K562 (cell line): ENCODE results near the gene LAMA3. TPM values are rescaled to one million over a fixed set of nuclear protein-coding genes. Genes with fewer than 3 reads are reported as not detected.

Experiments
- AFF1 ChIP-seq, 2 experiments: fragments of 450-650 bp; IDR thresholded peaks; 2 replicates each; pipeline ENCODE4 v1.6.1; 2018; ENCODE audit warnings: mild to moderate bottlenecking in 2 of 2, low read depth in 1 of 2; ENCODE audit not compliant: partially characterized antibody in 2 of 2
- BCL6 ChIP-seq: fragments of 250-450 bp; sonication (Bioruptor Pico); IDR thresholded peaks from 2 replicates; pipeline ENCODE4 v1.4.0; 2020
- ELK1 ChIP-seq: sonication (generic); formaldehyde crosslinking; IDR thresholded peaks from 2 replicates; pipeline ENCODE4 v1.8.1; 2022; ENCODE audit warnings: missing genetic modification reagents
- MIER1 ChIP-seq: fragments of 450-650 bp; IDR thresholded peaks from 2 replicates; pipeline ENCODE4 v1.6.1; 2016; ENCODE audit warnings: antibody characterized with exemption, mild to moderate bottlenecking, low read depth
- NCOA2 ChIP-seq, 2 experiments: fragments of 450-650 bp; IDR thresholded peaks; 2 replicates each; pipeline ENCODE4 v1.6.1; 2018; ENCODE audit warnings: mild to moderate bottlenecking in 2 of 2, moderate library complexity in 1 of 2; ENCODE audit not compliant: partially characterized antibody in 2 of 2
- NFE2L1 ChIP-seq: fragments of 450-650 bp; IDR thresholded peaks from 2 replicates; pipeline ENCODE4 v1.6.1; 2016; ENCODE audit warnings: missing genetic modification characterization, low read depth, mild to moderate bottlenecking, missing compliant biosample characterization, moderate library complexity, borderline replicate concordance
- NFIC ChIP-seq: fragments of 450-650 bp; IDR thresholded peaks from 2 replicates; pipeline ENCODE4 v1.6.1; 2017; ENCODE audit warnings: mild to moderate bottlenecking, inconsistent platforms
- RFX7 ChIP-seq: fragments of 250-450 bp; sonication (Bioruptor Pico); IDR thresholded peaks from 2 replicates; pipeline ENCODE4 v1.5.1; 2021; ENCODE audit warnings: mild to moderate bottlenecking
- RHOXF2B ChIP-seq: fragments of 250-450 bp; sonication (Bioruptor Pico); conservative IDR thresholded peaks from 2 replicates; pipeline ENCODE4 v1.5.1; 2021
- SREBF1 ChIP-seq: fragments of 150-350 bp; IDR thresholded peaks from 2 replicates; pipeline ENCODE4 v1.6.1; 2014; ENCODE audit warnings: antibody characterized with exemption, low read depth, low read length, borderline replicate concordance
- ZNF589 ChIP-seq: fragments of 200-800 bp; sonication (Bioruptor generic); IDR thresholded peaks from 2 replicates; pipeline ENCODE4 v1.6.1; 2016; ENCODE audit warnings: low read depth, missing genetic modification characterization, missing compliant biosample characterization
- ZNF695 ChIP-seq: fragments of 450-650 bp; formaldehyde crosslinking; IDR thresholded peaks from 2 replicates; pipeline ENCODE4 v1.4.0; 2020; ENCODE audit warnings: mild to moderate bottlenecking, moderate library complexity
- polyA plus RNA-seq, 8 experiments: library from polyadenylated mRNA; depleted of rRNA in 4 of 8; stranded (reverse) in 5 of 8; unstranded in 3 of 8; fragments of >200 nt; fragmentation: Nextera tagmentation in 2 of 8; fragmentation: Illumina TruSeq in 1 of 8; extraction: Ambion mirVana in 2 of 8; extraction: Trizol in 1 of 8; gene quantifications; 2 replicates each; pipeline versions ENCODE4 v1.2.1 to v1.2.3, GENCODE V29; 2011 to 2014; ENCODE audit warnings: inconsistent platforms in 1 of 8, missing spikeins in 1 of 8
- total RNA-seq, 7 experiments: library from RNA; depleted of rRNA in 6 of 7; stranded (reverse); fragments of >200 nt in 6 of 7; fragmentation: Illumina TruSeq in 2 of 7; extraction: Trizol in 2 of 7; gene quantifications; 2 replicates each; pipeline versions ENCODE4 v1.2.1 to v1.2.3, GENCODE V29; 2011 to 2021; ENCODE audit warnings: low replicate concordance in 1 of 7

Gene LAMA3
- total and polyA plus RNA-seq, 9 of the 15 experiments (the other 6 are each of a cell fraction or from before 2014, with no cell fraction given): 0.07 TPM; not detected in 8

- no peak for TF ChIP-seq AFF1 (IDR thresholded peaks at IDR 0.05; ENCODE audit: low read depth in 1 of 2, partially characterized antibody in 2 of 2)
- TF ChIP-seq ELK1 (CRISPR knock-in tag): no peak
- no peak for TF ChIP-seq NFE2L1 (tag)
- TF ChIP-seq RFX7: no peak
- no peak for TF ChIP-seq SREBF1
- TF ChIP-seq RHOXF2B: no peak
- TF ChIP-seq ZNF695 (CRISPR knock-in tag): no peak
- TF ChIP-seq MIER1: no peak
- no peak for TF ChIP-seq BCL6 (CRISPR knock-in tag)
- TF ChIP-seq NCOA2 (IDR thresholded peaks at IDR 0.05; ENCODE audit: partially characterized antibody in 2 of 2): no peak
- TF ChIP-seq NFIC: no peak
- TF ChIP-seq ZNF589 (CRISPR knock-in tag): no peak
Measured at GRCh38 chr18:23798249-23798648, 109.0 kb downstream of the LAMA3 start (continued).
